Trophoblast cell (in vitro differentiated cells and primary cell): ENCODE measurements around the gene TMEM89.

Source experiments
- DNase-seq, 2 donors: peaks; one replicate each; pipeline ENCODE4 v3.0.0-alpha.2; 2016
- H2AFZ ChIP-seq: 2 replicates; pipeline ENCODE4 v1.6.1; 2013; ENCODE audit warnings: low read length, moderate library complexity, mild to moderate bottlenecking; ENCODE audit not compliant: insufficient read depth, poor library complexity
- H2AK5ac ChIP-seq: 2 replicates; pipeline ENCODE4 v1.6.1; 2013; ENCODE audit warnings: mild to moderate bottlenecking, low read length
- H2BK120ac ChIP-seq: 2 replicates; pipeline ENCODE4 v1.6.1; 2013; ENCODE audit warnings: low read length, mild to moderate bottlenecking, moderate library complexity; ENCODE audit not compliant: insufficient read depth, poor library complexity
- H2BK12ac ChIP-seq: 2 replicates; pipeline ENCODE4 v1.6.1; 2013; ENCODE audit warnings: mild to moderate bottlenecking, low read length, moderate library complexity
- H2BK5ac ChIP-seq: 2 replicates; pipeline ENCODE4 v1.6.1; 2013; ENCODE audit warnings: low read length, low read depth, moderate library complexity, mild to moderate bottlenecking; ENCODE audit not compliant: poor library complexity
- H3K14ac ChIP-seq: 2 replicates; pipeline ENCODE4 v1.6.1; 2013; ENCODE audit warnings: mild to moderate bottlenecking, low read length
- H3K18ac ChIP-seq: 2 replicates; pipeline ENCODE4 v1.6.1; 2013; ENCODE audit warnings: mild to moderate bottlenecking, low read length
- H3K23ac ChIP-seq: 2 replicates; pipeline ENCODE4 v1.6.1; 2013; ENCODE audit warnings: low read length
- H3K27ac ChIP-seq: 2 replicates; pipeline ENCODE4 v1.5.1; 2013; ENCODE audit warnings: low read depth, mild to moderate bottlenecking, inconsistent platforms, low read length, moderate library complexity
- H3K27me3 ChIP-seq: 2 replicates; pipeline ENCODE4 v1.6.1; 2013; ENCODE audit warnings: inconsistent platforms, mild to moderate bottlenecking, low read length, moderate library complexity; ENCODE audit not compliant: insufficient read depth
- H3K36me3 ChIP-seq, 2 experiments: 1 replicate in 1 of 2; 2 replicates in 1 of 2; pipeline ENCODE4 v1.6.1; 2013; ENCODE audit warnings: low read length in 2 of 2, mild to moderate bottlenecking in 2 of 2, moderate library complexity in 1 of 2; ENCODE audit not compliant: insufficient read depth in 2 of 2, control insufficient read depth in 1 of 2
- H3K4ac ChIP-seq: 2 replicates; pipeline ENCODE4 v1.6.1; 2013; ENCODE audit warnings: low read depth, mild to moderate bottlenecking, low read length, moderate library complexity
- H3K4me1 ChIP-seq, 2 experiments: 1 replicate in 1 of 2; 2 replicates in 1 of 2; pipeline ENCODE4 v1.6.1; 2013; ENCODE audit warnings: low read length in 2 of 2, mild to moderate bottlenecking in 2 of 2, moderate library complexity in 1 of 2; ENCODE audit not compliant: insufficient read depth in 2 of 2, control insufficient read depth in 1 of 2
- H3K4me2 ChIP-seq: 2 replicates; pipeline ENCODE4 v1.6.1; 2013; ENCODE audit warnings: inconsistent platforms, mild to moderate bottlenecking, low read length, moderate library complexity
- H3K4me3 ChIP-seq: 2 replicates; pipeline ENCODE4 v1.5.1; 2013; ENCODE audit warnings: mild to moderate bottlenecking, low read depth, low read length, inconsistent platforms
- H3K79me1 ChIP-seq: one replicate; pipeline ENCODE4 v1.6.1; 2013; ENCODE audit warnings: low read length
- H3K79me2 ChIP-seq: 2 replicates; pipeline ENCODE4 v1.6.1; 2013; ENCODE audit warnings: low read length, mild to moderate bottlenecking; ENCODE audit not compliant: control insufficient read depth, insufficient read depth, poor library complexity
- H3K9ac ChIP-seq: 2 replicates; pipeline ENCODE4 v1.6.1; 2013; ENCODE audit warnings: mild to moderate bottlenecking, low read length
- H3K9me3 ChIP-seq: 2 replicates; pipeline ENCODE4 v1.6.1; 2013; ENCODE audit warnings: low read depth, mild to moderate bottlenecking, control low read depth, inconsistent platforms, low read length; ENCODE audit not compliant: insufficient read depth
- H4K12ac ChIP-seq: 2 replicates; pipeline ENCODE4 v1.6.1; 2013; ENCODE audit warnings: low read depth, mild to moderate bottlenecking, low read length, moderate library complexity
- H4K8ac ChIP-seq: 2 replicates; pipeline ENCODE4 v1.6.1; 2013; ENCODE audit warnings: low read depth, mild to moderate bottlenecking, low read length, moderate library complexity
- H4K91ac ChIP-seq: one replicate; pipeline ENCODE4 v1.6.1; 2013; ENCODE audit warnings: low read depth, mild to moderate bottlenecking, low read length, moderate library complexity
- WGBS: extraction: QIAGEN DNeasy Blood & Tissue Kit; methylation state at CpG from one replicate; pipeline ENCODE4 v1.1.7; 2013; ENCODE audit warnings: missing lambda C conversion rate; ENCODE audit not compliant: insufficient read length, insufficient coverage; ENCODE audit errors: extremely low coverage; 5-methylcytosine and 5-hydroxymethylcytosine counted together

The TMEM89 gene

DNA sequence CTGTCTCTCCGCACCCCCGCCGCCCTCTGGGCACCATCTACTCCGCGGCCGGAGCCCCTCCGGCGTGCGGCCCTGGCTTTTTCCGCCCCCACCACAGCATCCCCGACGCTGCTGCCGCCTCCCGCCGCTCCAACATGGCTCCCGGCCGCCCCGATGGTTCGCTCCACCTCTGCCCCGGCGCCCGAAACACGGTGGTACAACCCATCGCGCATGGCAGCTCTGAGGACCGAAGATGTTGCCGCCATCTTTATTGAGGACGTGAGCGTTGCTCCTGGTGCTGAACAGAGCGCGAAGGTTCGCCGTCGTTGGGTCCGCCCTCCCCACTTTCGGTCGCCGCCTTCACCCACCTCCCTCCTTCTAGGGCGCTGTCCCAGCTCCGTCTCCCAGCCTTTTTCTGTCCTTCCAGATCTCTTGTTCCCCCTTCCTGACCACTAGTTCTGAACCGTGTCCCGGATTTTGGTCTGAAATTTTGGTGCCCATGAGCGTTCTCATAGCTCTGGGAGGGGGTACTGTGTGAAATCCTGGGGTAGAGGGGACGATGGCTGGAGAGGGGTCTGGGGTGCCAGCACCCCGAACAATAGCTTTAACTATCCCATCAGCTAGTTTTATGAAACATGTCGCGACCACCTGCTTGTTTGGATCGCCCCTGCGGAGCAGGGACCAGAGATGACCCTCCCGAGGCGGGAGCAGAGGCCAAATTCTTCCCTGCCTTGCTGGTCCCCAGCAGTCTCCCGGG is 41.4 kb upstream of the TMEM89 start, which contains the start of gene CELSR3:
Gene CELSR3, minus strand, starts transcription at position 134 of the 736 bp plus-strand sequence. CDS start 252 bp downstream, outside the sequence.
- H2AK5ac ChIP-seq = peak within 1 kb of the TSS; percentile 38
- peak; percentile 91 to 94 for DNase-seq
- H3K18ac ChIP-seq = peak within 1 kb of the TSS; percentile 78
- peak within 1 kb of the TSS; percentile 36 for H3K9ac ChIP-seq
- peak within 1 kb of the TSS; percentile 70 for H2BK120ac ChIP-seq
- H3K27me3 ChIP-seq = no peaks in the 10 kb centered on the region
- H3K79me2 ChIP-seq = no peaks in the 10 kb centered on the region
- H3K4ac ChIP-seq = no peak within 1 kb of the TSS
- peak within 1 kb of the TSS; percentile 90 for H2BK5ac ChIP-seq
- peaks cover 23% of the 10 kb centered on the region for H3K9me3 ChIP-seq
- peak within 1 kb of the TSS; percentile 88 for H4K8ac ChIP-seq
- H4K12ac ChIP-seq = peak within 1 kb of the TSS; percentile 75
- no CpG with 5 or more reads among the region's 52 CpGs for WGBS
- no peak within 1 kb of the TSS for H3K23ac ChIP-seq
- peaks cover 9% of the 10 kb centered on the region for H3K79me1 ChIP-seq
- no peaks in the 10 kb centered on the region for H3K36me3 ChIP-seq
- H3K27ac ChIP-seq = peak within 1 kb of the TSS; percentile 89
- H2BK12ac ChIP-seq = peak within 1 kb of the TSS; percentile 25
- H3K4me2 ChIP-seq = peak within 1 kb of the TSS; percentile 98
- peak within 1 kb of the TSS; percentile 81 for H3K14ac ChIP-seq
- peak within 1 kb of the TSS; percentile 85 for H4K91ac ChIP-seq
- H3K4me3 ChIP-seq = peak within 1 kb of the TSS; percentile 71
- H3K4me1 ChIP-seq = peaks cover 10 to 14% of the 10 kb centered on the region in 2 experiments
- H2AFZ ChIP-seq = peak within 1 kb of the TSS; percentile 71

DNA sequence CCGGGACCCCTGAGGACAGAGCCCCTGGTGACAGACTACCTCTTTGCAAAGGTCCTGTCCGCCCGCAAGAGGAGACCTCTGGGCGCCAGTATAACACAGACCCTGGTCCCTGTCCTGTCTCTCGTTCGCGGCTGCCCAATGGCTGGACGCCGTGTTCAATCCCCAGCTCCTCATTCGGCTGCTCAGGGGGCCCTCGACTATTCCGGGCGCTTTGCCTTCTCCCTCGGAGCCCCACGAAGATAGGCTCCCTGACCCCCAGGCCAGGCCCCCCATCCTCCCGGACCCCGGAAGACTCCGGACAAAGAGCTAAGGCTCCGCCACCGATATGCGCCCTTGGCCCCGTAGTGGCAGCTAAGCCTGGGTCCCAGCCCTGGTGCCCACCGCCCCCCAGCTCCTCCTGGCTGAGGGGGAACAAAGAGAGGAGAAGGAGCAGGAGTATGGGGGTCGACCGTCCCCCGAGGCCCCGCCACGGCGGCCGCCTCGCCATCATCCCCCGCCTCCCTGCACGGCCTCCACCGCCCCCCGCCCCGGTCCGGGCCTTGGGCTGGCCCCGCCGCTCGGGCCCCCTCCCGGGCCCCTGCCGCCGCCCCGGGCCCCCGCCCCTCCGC is 40.7 kb upstream of the TMEM89 start:
- no CpG with 5 or more reads among the region's 46 CpGs for WGBS
- Histone ChIP-seq H3K18ac (no peak overlapping the region), H3K4me2 (peak overlapping the region; percentile 98), H3K4me3 (peak overlapping the region; percentile 71), H3K23ac (no peak overlapping the region), H3K27me3 (no peaks in the 10 kb centered on the region), H2AFZ (no peak overlapping the region), H4K8ac (no peak overlapping the region), H2BK12ac (no peak overlapping the region), H3K4ac (no peak overlapping the region), H3K36me3 (no peaks in the 10 kb centered on the region), H3K79me2 (no peaks in the 10 kb centered on the region), H4K12ac (no peak overlapping the region), H3K27ac (no peak overlapping the region), H3K4me1 (peaks cover 10 to 14% of the 10 kb centered on the region in 2 experiments), H2AK5ac (no peak overlapping the region), H2BK5ac (no peak overlapping the region), H4K91ac (no peak overlapping the region), H3K79me1 (peaks cover 9% of the 10 kb centered on the region), H2BK120ac (no peak overlapping the region), H3K9ac (no peak overlapping the region), H3K9me3 (peaks cover 23% of the 10 kb centered on the region), H3K14ac (no peak overlapping the region)
- peak in 1 of 2 donors; percentile 31 for DNase-seq

DNA sequence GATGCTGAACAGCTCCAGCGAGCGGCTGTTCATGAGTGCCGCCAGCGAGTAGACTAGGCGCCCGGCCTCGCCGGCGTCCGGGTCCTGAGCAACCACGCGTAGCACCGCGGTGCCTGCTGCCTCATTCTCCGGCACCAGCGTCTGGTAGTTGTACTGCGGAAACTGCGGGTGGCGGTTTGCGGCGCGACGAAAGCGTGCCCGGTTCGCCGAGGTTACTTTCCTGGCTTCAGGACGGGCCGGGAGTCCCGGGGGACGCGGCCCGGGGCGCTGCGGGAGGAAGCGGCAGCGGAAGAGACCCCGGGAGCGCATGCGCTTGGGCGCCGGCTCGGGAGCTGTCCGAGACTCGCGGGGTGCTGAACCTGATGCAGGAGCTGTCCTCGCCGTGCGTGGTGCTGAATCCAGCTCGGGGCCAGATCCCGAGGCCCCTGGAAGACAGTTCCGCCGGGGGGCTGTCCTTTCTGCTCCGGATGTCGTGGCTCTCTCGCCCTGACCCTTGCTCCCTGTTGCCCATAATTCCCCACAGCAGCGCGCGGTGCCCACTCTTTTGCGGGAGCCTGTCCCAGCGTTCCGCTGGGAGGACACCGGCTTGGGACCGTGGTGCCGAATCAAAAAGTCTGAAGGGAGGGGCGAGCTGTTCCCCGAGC is 40.1 kb upstream of the TMEM89 start:
- Histone ChIP-seq H4K12ac (no peak overlapping the region), H3K23ac (no peak overlapping the region)

DNA sequence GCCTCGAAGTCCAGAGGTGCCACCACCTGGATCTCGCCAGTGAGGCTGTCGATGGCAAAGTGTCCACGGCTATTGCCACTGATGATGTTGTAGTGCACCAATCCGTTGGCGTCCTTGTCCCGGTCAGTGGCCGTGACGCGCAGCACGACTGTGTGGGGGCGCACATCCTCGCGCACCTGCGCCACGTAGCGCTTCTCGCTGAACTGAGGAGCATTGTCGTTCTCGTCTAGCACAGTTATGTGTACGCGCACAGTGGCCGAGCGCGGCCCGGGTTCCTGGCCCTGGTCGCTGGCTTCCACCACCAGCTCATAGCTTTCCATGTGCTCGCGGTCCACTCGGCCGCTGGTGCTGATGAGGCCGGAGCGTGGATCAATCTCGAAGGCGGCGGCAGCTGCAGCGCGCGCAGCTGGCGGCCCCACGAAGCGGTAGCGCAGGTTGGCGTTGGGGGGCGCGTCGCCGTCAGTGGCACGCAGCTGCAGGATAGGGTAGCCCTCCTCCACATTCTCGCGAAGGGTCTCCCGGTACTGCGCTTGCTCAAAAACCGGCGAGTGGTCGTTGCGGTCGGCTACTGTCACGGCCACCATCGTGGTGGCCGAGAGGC is 39.3 kb upstream of the TMEM89 start:
- no peaks in the 10 kb centered on the region for H3K27me3 ChIP-seq
- H3K23ac ChIP-seq = no peak overlapping the region
- H3K36me3 ChIP-seq = no peaks in the 10 kb centered on the region
- no peak overlapping the region for H2AK5ac ChIP-seq
- DNase-seq = no peak
- H3K4me2 ChIP-seq = peak overlapping the region; percentile 98
- no peak overlapping the region for H2BK5ac ChIP-seq
- H4K91ac ChIP-seq = no peak overlapping the region
- no peak overlapping the region for H2BK12ac ChIP-seq
- no peaks in the 10 kb centered on the region for H3K79me2 ChIP-seq
- H2BK120ac ChIP-seq = no peak overlapping the region
- no CpG with 5 or more reads among the region's 61 CpGs for WGBS
- H3K27ac ChIP-seq = no peak overlapping the region
- H4K8ac ChIP-seq = no peak overlapping the region
- no peak overlapping the region for H3K18ac ChIP-seq
- peak overlapping the region; percentile 1 for H3K4me3 ChIP-seq
- no peak overlapping the region for H3K14ac ChIP-seq
- H3K4ac ChIP-seq = no peak overlapping the region
- peaks cover 31% of the 10 kb centered on the region for H3K9me3 ChIP-seq
- no peak overlapping the region for H3K9ac ChIP-seq
- H4K12ac ChIP-seq = no peak overlapping the region
- H3K79me1 ChIP-seq = peaks cover 9% of the 10 kb centered on the region
- H2AFZ ChIP-seq = no peak overlapping the region
- H3K4me1 ChIP-seq = peaks cover 13 to 21% of the 10 kb centered on the region in 2 experiments

More for the DNA sequence above, 40.1 kb upstream of the TMEM89 start:
- Histone ChIP-seq H2AFZ (no peak overlapping the region), H3K79me2 (no peaks in the 10 kb centered on the region), H3K9ac (no peak overlapping the region), H2AK5ac (no peak overlapping the region), H2BK5ac (no peak overlapping the region), H2BK120ac (no peak overlapping the region), H3K9me3 (peaks cover 28% of the 10 kb centered on the region), H3K4me3 (peak overlapping the region; percentile 59), H3K4me1 (peaks cover 10 to 15% of the 10 kb centered on the region in 2 experiments), H4K8ac (no peak overlapping the region), H3K27ac (no peak overlapping the region), H3K4me2 (peak overlapping the region; percentile 98), H3K36me3 (no peaks in the 10 kb centered on the region), H3K4ac (no peak overlapping the region), H3K79me1 (peaks cover 9% of the 10 kb centered on the region), H3K18ac (no peak overlapping the region), H3K14ac (no peak overlapping the region), H2BK12ac (no peak overlapping the region), H3K27me3 (no peaks in the 10 kb centered on the region), H4K91ac (no peak overlapping the region)
- no CpG with 5 or more reads among the region's 67 CpGs for WGBS
- DNase-seq = peak; percentile 59 to 73
